ENCODE measurements around the gene LRRD1.
A peak's percentile ranks its signal among the peaks of the same experiment; 100 is the strongest.

The LRRD1 gene

DNA sequence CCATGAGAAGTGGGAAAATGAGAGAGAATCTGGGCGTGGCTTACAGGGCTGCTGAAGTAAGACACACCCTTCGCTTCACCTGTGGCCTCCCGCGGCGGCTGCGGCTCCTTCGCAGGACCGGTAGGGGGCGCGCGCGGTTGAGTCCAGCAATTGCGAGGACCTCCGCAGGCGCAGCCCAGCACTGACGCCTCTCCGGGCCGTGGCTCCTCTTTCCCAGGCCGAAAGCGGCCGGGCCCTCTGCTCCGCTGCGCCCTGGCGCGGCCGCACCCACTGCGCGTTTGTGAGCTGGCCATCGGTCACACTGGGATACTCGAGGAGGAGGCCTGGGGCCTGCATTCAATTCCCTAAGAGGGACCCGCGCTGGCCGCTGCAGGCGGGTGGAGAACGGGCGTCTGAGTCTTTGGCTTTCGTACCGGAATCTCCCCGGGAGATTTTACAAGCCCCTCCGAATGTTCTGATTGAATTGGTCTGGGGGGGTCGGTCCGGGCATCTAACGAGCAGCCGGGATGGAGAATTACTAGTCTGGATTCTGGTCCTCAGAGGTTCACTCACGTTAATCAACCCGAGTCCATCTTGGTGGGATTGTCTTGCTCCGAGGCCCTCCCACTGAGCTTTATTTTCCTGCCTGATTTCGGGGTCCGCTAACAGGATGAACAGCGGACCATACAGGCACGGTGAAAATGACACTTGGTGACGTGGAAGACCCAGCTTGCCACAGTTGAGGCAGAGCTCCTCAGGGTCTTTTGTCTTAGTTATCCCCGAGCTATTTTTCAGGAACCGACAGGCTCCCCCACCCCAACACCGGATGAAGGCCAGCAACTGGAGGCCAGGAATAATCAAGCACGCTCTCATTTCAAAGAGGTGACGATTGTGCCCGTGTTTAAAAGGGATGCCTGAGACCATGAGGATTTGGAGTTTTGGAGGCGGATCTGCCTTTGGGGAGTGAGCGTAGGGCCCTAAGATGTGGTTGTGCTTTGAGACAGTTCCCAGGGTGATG, at the start of gene LRRD1:
LRRD1 (minus strand) TSS at position 215 of the 997 bp plus-strand sequence. CDS start 13,940 bp downstream, outside the sequence.
- peak; percentile 84 for DNase-seq (ENCODE audit: low read depth)
- peak within 1 kb of the TSS; percentile 52 for H3K4me3 ChIP-seq (replicated peaks; ENCODE audit: low read depth, low read length)
- TF ChIP-seq, protein P1, sequence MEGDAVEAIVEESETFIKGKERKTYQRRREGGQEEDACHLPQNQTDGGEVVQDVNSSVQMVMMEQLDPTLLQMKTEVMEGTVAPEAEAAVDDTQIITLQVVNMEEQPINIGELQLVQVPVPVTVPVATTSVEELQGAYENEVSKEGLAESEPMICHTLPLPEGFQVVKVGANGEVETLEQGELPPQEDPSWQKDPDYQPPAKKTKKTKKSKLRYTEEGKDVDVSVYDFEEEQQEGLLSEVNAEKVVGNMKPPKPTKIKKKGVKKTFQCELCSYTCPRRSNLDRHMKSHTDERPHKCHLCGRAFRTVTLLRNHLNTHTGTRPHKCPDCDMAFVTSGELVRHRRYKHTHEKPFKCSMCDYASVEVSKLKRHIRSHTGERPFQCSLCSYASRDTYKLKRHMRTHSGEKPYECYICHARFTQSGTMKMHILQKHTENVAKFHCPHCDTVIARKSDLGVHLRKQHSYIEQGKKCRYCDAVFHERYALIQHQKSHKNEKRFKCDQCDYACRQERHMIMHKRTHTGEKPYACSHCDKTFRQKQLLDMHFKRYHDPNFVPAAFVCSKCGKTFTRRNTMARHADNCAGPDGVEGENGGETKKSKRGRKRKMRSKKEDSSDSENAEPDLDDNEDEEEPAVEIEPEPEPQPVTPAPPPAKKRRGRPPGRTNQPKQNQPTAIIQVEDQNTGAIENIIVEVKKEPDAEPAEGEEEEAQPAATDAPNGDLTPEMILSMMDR (IDR thresholded peaks at IDR 0.05; ENCODE audit: low read length, missing control alignments): peak; percentile 82

DNA sequence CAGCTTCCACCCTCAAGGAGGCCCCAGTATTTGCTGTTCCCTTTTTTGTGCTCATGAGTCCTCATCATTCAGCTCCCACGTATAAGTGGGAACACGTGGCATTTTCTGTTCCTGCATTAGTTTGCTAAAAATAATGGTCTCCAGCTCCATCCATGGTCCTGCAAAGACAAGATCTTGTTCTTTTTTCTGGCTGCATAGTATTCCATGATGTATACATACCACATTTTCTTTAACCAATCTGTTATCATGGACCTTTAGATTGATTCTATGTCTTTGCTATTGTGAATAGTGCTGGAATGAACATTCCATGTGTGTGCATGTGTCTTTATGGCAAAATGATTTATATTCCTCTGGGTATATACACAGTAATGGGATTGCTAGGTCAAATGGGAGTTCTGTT, 49.8 kb upstream of the LRRD1 start:
- TF ChIP-seq, protein P1 (IDR thresholded peaks at IDR 0.05; ENCODE audit: low read length, missing control alignments): no peak
- no peak for DNase-seq (ENCODE audit: low read depth)
- H3K4me3 ChIP-seq (replicated peaks; ENCODE audit: low read depth, low read length): no peak overlapping the region

DNA sequence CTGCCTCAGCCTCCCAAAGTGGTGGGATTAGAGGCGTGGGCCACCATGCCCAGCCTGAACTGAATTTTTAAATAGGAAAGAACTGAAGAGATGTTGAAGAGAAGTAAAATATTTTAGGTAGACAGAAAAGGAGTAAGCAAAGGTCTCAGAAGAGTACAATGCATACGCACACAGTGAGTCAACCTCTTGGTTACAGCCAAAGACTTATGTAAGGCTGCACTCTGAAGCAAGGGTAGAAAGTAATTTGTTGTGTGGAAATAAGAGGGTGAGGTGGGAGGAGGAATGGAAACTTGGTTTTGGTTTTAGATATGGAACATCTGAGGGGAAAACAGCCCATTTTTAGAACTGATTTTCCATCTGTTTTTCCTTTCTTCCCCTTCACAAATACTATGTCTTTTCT, 49.2 kb upstream of the LRRD1 start:
- no peak for DNase-seq (ENCODE audit: low read depth)
- no peak overlapping the region for H3K4me3 ChIP-seq (replicated peaks; ENCODE audit: low read depth, low read length)
- TF ChIP-seq, protein P1 (IDR thresholded peaks at IDR 0.05; ENCODE audit: low read length, missing control alignments): no peak

DNA sequence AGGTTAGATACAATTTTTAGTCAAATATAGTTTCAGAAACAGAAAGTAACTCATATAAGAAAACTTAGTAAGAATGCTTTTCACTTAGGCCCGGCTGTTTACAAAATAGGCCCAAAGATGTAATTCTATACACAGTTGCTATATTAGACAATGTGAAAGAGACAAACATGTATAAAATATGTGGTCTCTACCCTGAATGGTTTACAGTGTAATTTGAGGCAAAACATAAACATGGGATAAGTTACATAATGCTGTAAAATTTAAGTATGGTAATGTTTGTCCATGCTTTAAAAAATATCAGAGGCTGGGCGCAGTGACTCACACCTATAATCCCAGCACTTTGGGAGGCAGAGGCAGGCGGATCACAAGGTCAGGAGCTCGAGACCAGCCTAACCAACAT, 48.0 kb upstream of the LRRD1 start:
- H3K4me3 ChIP-seq (replicated peaks; ENCODE audit: low read depth, low read length): no peak overlapping the region
- TF ChIP-seq, protein P1 (IDR thresholded peaks at IDR 0.05; ENCODE audit: low read length, missing control alignments): no peak
- DNase-seq (ENCODE audit: low read depth): no peak

DNA sequence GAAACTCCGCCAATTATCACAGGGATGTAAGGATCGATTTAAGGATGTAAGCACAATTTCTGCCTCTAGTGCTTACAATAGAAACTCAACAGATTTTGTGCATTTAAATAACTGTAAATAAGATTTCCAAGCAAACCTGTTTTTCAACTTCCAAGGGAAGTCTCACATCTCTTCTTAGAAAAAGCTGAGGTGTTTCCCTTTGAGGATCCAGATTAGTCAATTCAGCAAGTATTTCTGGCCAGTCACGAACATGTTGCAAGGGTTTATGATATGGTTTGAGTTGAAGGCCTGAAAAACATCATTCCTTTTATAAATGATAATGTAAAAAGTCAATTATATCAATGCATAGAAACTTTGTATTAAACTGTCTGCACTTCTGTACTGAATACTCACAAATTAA, 42.8 kb upstream of the LRRD1 start:
- TF ChIP-seq, protein P1 (IDR thresholded peaks at IDR 0.05; ENCODE audit: low read length, missing control alignments): no peak
- no peak overlapping the region for H3K4me3 ChIP-seq (replicated peaks; ENCODE audit: low read depth, low read length)
- DNase-seq (ENCODE audit: low read depth): no peak

DNA sequence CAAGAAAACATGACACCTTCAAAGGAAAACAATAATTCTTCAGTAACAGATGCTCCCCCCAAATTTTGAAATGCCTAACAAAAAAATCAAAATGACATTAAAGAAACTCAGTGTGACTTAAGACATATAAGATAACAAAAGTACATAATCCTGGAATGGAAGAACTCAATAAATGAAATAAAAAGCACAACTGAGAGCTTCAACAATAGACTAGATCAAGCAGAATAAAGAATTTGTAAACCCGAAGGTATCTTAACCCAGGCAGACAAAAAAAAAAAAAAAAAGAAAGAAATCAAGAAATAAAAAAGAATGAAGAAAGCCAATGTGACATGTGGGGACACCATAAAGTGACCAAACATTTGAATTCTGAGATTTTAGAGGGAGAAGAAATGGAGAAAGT, 27.7 kb upstream of the LRRD1 start:
- no peak overlapping the region for H3K4me3 ChIP-seq (replicated peaks; ENCODE audit: low read depth, low read length)
- DNase-seq (ENCODE audit: low read depth): no peak
- TF ChIP-seq, protein P1 (IDR thresholded peaks at IDR 0.05; ENCODE audit: low read length, missing control alignments): no peak

All from fibroblast of pulmonary artery (primary cell).